AG04450 (cell line): ENCODE results near the gene VAMP4. TPM values are rescaled to one million over a fixed set of nuclear protein-coding genes. Genes with fewer than 3 reads are reported as not detected.

Source experiments
- CTCF ChIA-PET: fragments of 300-600, 350-600 bp; formaldehyde crosslinking; extraction: SDS; loops from one replicate; lab custom pipeline; 2022; ENCODE audit warnings: antibody characterized with exemption, inconsistent platforms; lab: Charles Lee
- POLR2A ChIA-PET: fragments of 350-600 bp; formaldehyde crosslinking; extraction: SDS; loops from one replicate; lab custom pipeline; 2021; ENCODE audit warnings: antibody characterized with exemption, inconsistent platforms; lab: Yijun Ruan, JAX
- DNase-seq: peaks from one replicate; pipeline ENCODE4 v3.0.0-alpha.2; 2011; ENCODE audit warnings: low read depth, low spot score
- H3K27ac ChIP-seq: one replicate; pipeline ENCODE4 v1.5.1; 2012; ENCODE audit warnings: low read depth, low read length, control low read depth
- H3K27me3 ChIP-seq: one replicate; pipeline ENCODE4 v1.6.0; 2012; ENCODE audit warnings: low read length; ENCODE audit not compliant: control insufficient read depth, insufficient read depth
- H3K4me3 ChIP-seq: 2 replicates; pipeline ENCODE4 v1.5.1; 2011; ENCODE audit warnings: mild to moderate bottlenecking, low read depth, low read length, control low read depth
- H3K9me3 ChIP-seq: 2 replicates; pipeline ENCODE4 v1.5.1; 2012; ENCODE audit warnings: low read length; ENCODE audit not compliant: control insufficient read depth, insufficient read depth
- CTCF ChIP-seq: IDR thresholded peaks from 2 replicates; pipeline ENCODE4 v1.5.1; 2011; ENCODE audit warnings: low read depth, low read length, control low read depth, inconsistent platforms
- polyA minus RNA-seq: library from RNA; depleted of rRNA, polyadenylated mRNA; stranded (reverse); fragments of >200 nt; gene quantifications from 2 replicates; pipeline ENCODE4 v1.2.3, GENCODE V29; 2011; rRNA and poly(A)+ RNA removed
- polyA plus RNA-seq: library from polyadenylated mRNA; depleted of rRNA; stranded (reverse); fragments of >200 nt; gene quantifications from 2 replicates; pipeline ENCODE4 v1.2.3, GENCODE V29; 2011; rRNA removed

VAMP4 gene
- 13.0 and 20.8 TPM in 2 replicates for polyA plus RNA-seq
- polyA minus RNA-seq = 2.8 and 7.3 TPM in 2 replicates

GRCh38 chr1:171741872-171742576, at the start of gene VAMP4:
Gene VAMP4 (minus strand): TSS chr1:171742065. CDS start chr1:171738414, 3,651 bp downstream.
- H3K9me3 ChIP-seq = no peaks in the 10 kb centered on the region
- peak within 1 kb of the TSS; percentile 90 for H3K4me3 ChIP-seq
- peak within 1 kb of the TSS; percentile 95 for H3K27ac ChIP-seq
- no peak for DNase-seq
- TF ChIP-seq CTCF = no peak
- H3K27me3 ChIP-seq = no peaks in the 10 kb centered on the region
- ChIA-PET CTCF (interaction anchor here (0.7 to 3.1 kb wide), 4 partner anchors 12 to 59 kb away, joined by 3 to 16 read pairs (median 3); no protein-coding TSS in a partner anchor), POLR2A (interaction anchor here (0.6 to 4.9 kb wide), 5 partner anchors 12 to 171 kb away, joined by 3 to 50 read pairs (median 7); partner anchors contain the start of gene METTL13)

GRCh38 chr1:171790318-171790717, 48.5 kb upstream of the VAMP4 start:
- ChIA-PET CTCF (interaction anchor here (2.3 kb wide), 1 partner anchor 10 kb away, joined by 14 read pairs; no protein-coding TSS in a partner anchor), POLR2A (no interaction called here)
- Histone ChIP-seq H3K27me3 (no peaks in the 10 kb centered on the region), H3K4me3 (no peak overlapping the region), H3K9me3 (no peaks in the 10 kb centered on the region), H3K27ac (no peak overlapping the region)
- no peak for TF ChIP-seq CTCF
- no peak for DNase-seq

GRCh38 chr1:171788696-171789095, 46.8 kb upstream of the VAMP4 start:
- no peaks in the 10 kb centered on the region for H3K9me3 ChIP-seq
- H3K27ac ChIP-seq = no peak overlapping the region
- no peak overlapping the region for H3K4me3 ChIP-seq
- peak; percentile 41 for DNase-seq
- no peaks in the 10 kb centered on the region for H3K27me3 ChIP-seq
- no peak for TF ChIP-seq CTCF
- ChIA-PET CTCF (interaction anchor here (1.5 kb wide), 1 partner anchor 13 kb away, joined by 4 read pairs; no protein-coding TSS in a partner anchor), POLR2A (no interaction called here)

- no peak overlapping the region for H3K4me3 ChIP-seq
- H3K27ac ChIP-seq = no peak overlapping the region
- ChIA-PET POLR2A (no interaction called here), CTCF (interaction anchor here (4.7 kb wide), 1 partner anchor 13 kb away, joined by 19 read pairs; no protein-coding TSS in a partner anchor)
- DNase-seq = no peak
- no peaks in the 10 kb centered on the region for H3K27me3 ChIP-seq
- H3K9me3 ChIP-seq = no peaks in the 10 kb centered on the region
- TF ChIP-seq CTCF = no peak
These were observed 46.0 kb upstream of the VAMP4 start for GRCh38 chr1:171787686-171788480.
